Measurements from ENCODE around the gene FAM228A.
"Not testable (repeated sequence)": the region's sequence is repeated elsewhere in the genome, so short reads cannot be mapped to it uniquely, and the experiment has no call there.

Gene FAM228A

GRCh38 chr2:24189551-24189950, 14.7 kb downstream of the FAM228A start:
- no peak overlapping the region for H3K27ac ChIP-seq

GRCh38 chr2:24190503-24190902, 15.7 kb downstream of the FAM228A start:
- no peak overlapping the region for H3K4me3 ChIP-seq
- H3K27ac ChIP-seq = no peak overlapping the region

More at GRCh38 chr2:24189551-24189950, 14.7 kb downstream of the FAM228A start:
- no peak overlapping the region for H3K4me3 ChIP-seq

- Histone ChIP-seq H3K27ac (no peak overlapping the region), H3K4me3 (no peak overlapping the region)
Observed at GRCh38 chr2:24191156-24191555, 16.3 kb downstream of the FAM228A start.

- no peak overlapping the region for H3K27ac ChIP-seq
- no peak overlapping the region for H3K4me3 ChIP-seq
Observed at GRCh38 chr2:24191848-24192247, 17.0 kb downstream of the FAM228A start.

- H3K27ac ChIP-seq, H3K4me3 ChIP-seq: not testable (repeated sequence)
Observed at GRCh38 chr2:24197213-24197612, 22.4 kb downstream of the FAM228A start.

- Histone ChIP-seq H3K4me3 (no peak overlapping the region), H3K27ac (no peak overlapping the region)
Observed at GRCh38 chr2:24199968-24200590, 25.2 kb downstream of the FAM228A start.

- Histone ChIP-seq H3K27ac (no peak overlapping the region), H3K4me3 (no peak overlapping the region)
Observed at GRCh38 chr2:24200799-24201198, 25.9 kb downstream of the FAM228A start.

- Histone ChIP-seq H3K4me3 (no peak overlapping the region), H3K27ac (no peak overlapping the region)
Observed at GRCh38 chr2:24203029-24203786, 28.4 kb downstream of the FAM228A start.

- H3K4me3 ChIP-seq = no peak overlapping the region
- no peak overlapping the region for H3K27ac ChIP-seq
Observed at GRCh38 chr2:24203787-24204150, 28.9 kb downstream of the FAM228A start.

GRCh38 chr2:24204505-24204904, 29.7 kb downstream of the FAM228A start:
- no peak overlapping the region for H3K4me3 ChIP-seq

GRCh38 chr2:24205131-24205530, 30.3 kb downstream of the FAM228A start:
- Histone ChIP-seq H3K27ac (no peak overlapping the region), H3K4me3 (no peak overlapping the region)

More at GRCh38 chr2:24204505-24204904, 29.7 kb downstream of the FAM228A start:
- no peak overlapping the region for H3K27ac ChIP-seq

GRCh38 chr2:24206242-24206641, 31.4 kb downstream of the FAM228A start:
- H3K27ac ChIP-seq = no peak overlapping the region
- H3K4me3 ChIP-seq = no peak overlapping the region

GRCh38 chr2:24206714-24207113, 31.9 kb downstream of the FAM228A start:
- Histone ChIP-seq H3K4me3 (no peak overlapping the region), H3K27ac (no peak overlapping the region)

GRCh38 chr2:24207359-24207758, 32.5 kb downstream of the FAM228A start:
- Histone ChIP-seq H3K27ac (no peak overlapping the region), H3K4me3 (no peak overlapping the region)

GRCh38 chr2:24208490-24208889, 33.6 kb downstream of the FAM228A start:
- Histone ChIP-seq H3K27ac (no peak overlapping the region), H3K4me3 (no peak overlapping the region)

- Histone ChIP-seq H3K4me3 (no peak overlapping the region), H3K27ac (no peak overlapping the region)
Observed at GRCh38 chr2:24209389-24210105, 34.7 kb downstream of the FAM228A start.

- H3K4me3 ChIP-seq = no peak overlapping the region
- H3K27ac ChIP-seq = no peak overlapping the region
Observed at GRCh38 chr2:24210106-24210455, 35.2 kb downstream of the FAM228A start.

GRCh38 chr2:24210723-24211122, 35.9 kb downstream of the FAM228A start:
- Histone ChIP-seq H3K4me3 (no peak overlapping the region), H3K27ac (no peak overlapping the region)

GRCh38 chr2:24211408-24211807, 36.6 kb downstream of the FAM228A start:
- Histone ChIP-seq H3K27ac (no peak overlapping the region), H3K4me3 (no peak overlapping the region)

GRCh38 chr2:24214880-24215279, 40.0 kb downstream of the FAM228A start:
- H3K27ac ChIP-seq = no peak overlapping the region
- H3K4me3 ChIP-seq = no peak overlapping the region

Measured in skin epidermis (tissue), 12 donors.